Measurements from ENCODE around the gene MTMR12.

Gene MTMR12

DNA sequence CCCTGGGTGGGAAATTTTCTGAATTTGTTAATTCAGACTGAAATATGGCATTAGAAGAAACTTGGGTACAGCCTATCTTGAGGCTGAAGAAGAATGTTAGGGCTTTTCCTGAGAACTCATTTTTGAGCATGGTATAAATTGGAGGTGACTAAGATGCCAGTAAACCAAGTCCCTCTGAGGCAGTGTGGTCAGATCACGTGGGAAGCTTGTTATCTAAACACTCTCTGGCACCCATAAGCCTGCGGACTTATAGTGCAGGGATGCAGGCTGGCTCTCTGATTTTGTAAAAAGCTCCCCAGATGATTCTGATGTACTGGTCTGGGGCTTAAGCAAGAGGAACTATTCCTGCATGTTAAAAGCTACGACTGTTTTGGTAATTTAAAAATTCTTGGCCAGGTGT lies 34.3 kb downstream of the MTMR12 start:
- TF ChIP-seq, protein P1, sequence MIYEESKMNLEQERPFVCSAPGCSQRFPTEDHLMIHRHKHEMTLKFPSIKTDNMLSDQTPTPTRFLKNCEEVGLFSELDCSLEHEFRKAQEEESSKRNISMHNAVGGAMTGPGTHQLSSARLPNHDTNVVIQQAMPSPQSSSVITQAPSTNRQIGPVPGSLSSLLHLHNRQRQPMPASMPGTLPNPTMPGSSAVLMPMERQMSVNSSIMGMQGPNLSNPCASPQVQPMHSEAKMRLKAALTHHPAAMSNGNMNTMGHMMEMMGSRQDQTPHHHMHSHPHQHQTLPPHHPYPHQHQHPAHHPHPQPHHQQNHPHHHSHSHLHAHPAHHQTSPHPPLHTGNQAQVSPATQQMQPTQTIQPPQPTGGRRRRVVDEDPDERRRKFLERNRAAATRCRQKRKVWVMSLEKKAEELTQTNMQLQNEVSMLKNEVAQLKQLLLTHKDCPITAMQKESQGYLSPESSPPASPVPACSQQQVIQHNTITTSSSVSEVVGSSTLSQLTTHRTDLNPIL (CRISPR knock-in tag; IDR thresholded peaks at IDR 0.05; ENCODE audit: low read depth) = no peak
- no peak for TF ChIP-seq SNAI2 (CRISPR knock-in tag; IDR thresholded peaks at IDR 0.05)
- TF ChIP-seq, protein P2, sequence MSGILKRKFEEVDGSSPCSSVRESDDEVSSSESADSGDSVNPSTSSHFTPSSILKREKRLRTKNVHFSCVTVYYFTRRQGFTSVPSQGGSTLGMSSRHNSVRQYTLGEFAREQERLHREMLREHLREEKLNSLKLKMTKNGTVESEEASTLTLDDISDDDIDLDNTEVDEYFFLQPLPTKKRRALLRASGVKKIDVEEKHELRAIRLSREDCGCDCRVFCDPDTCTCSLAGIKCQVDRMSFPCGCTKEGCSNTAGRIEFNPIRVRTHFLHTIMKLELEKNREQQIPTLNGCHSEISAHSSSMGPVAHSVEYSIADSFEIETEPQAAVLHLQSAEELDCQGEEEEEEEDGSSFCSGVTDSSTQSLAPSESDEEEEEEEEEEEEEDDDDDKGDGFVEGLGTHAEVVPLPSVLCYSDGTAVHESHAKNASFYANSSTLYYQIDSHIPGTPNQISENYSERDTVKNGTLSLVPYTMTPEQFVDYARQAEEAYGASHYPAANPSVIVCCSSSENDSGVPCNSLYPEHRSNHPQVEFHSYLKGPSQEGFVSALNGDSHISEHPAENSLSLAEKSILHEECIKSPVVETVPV (CRISPR knock-in tag; IDR thresholded peaks at IDR 0.05) = no peak
- no peak for TF ChIP-seq ZC3H10 (CRISPR knock-in tag; IDR thresholded peaks at IDR 0.05)
- TF ChIP-seq ZFP3 (CRISPR knock-in tag; IDR thresholded peaks at IDR 0.05) = no peak
- no peak for TF ChIP-seq TCF4 (CRISPR knock-in tag; IDR thresholded peaks at IDR 0.05; ENCODE audit: borderline replicate concordance)
- no peak for TF ChIP-seq ARNTL (CRISPR knock-in tag; IDR thresholded peaks at IDR 0.05; ENCODE audit: borderline replicate concordance, low read depth)
- TF ChIP-seq OSR1 (CRISPR knock-in tag; IDR thresholded peaks at IDR 0.05) = no peak
- no peak for TF ChIP-seq PPARA (CRISPR knock-in tag; IDR thresholded peaks at IDR 0.05; ENCODE audit: borderline replicate concordance)
- TF ChIP-seq, protein P3, sequence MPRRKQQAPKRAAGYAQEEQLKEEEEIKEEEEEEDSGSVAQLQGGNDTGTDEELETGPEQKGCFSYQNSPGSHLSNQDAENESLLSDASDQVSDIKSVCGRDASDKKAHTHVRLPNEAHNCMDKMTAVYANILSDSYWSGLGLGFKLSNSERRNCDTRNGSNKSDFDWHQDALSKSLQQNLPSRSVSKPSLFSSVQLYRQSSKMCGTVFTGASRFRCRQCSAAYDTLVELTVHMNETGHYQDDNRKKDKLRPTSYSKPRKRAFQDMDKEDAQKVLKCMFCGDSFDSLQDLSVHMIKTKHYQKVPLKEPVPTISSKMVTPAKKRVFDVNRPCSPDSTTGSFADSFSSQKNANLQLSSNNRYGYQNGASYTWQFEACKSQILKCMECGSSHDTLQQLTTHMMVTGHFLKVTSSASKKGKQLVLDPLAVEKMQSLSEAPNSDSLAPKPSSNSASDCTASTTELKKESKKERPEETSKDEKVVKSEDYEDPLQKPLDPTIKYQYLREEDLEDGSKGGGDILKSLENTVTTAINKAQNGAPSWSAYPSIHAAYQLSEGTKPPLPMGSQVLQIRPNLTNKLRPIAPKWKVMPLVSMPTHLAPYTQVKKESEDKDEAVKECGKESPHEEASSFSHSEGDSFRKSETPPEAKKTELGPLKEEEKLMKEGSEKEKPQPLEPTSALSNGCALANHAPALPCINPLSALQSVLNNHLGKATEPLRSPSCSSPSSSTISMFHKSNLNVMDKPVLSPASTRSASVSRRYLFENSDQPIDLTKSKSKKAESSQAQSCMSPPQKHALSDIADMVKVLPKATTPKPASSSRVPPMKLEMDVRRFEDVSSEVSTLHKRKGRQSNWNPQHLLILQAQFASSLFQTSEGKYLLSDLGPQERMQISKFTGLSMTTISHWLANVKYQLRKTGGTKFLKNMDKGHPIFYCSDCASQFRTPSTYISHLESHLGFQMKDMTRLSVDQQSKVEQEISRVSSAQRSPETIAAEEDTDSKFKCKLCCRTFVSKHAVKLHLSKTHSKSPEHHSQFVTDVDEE (CRISPR knock-in tag; IDR thresholded peaks at IDR 0.05) = no peak
- no peak for TF ChIP-seq CSDC2 (CRISPR knock-in tag; IDR thresholded peaks at IDR 0.05)
- no peak for TF ChIP-seq ZNF565 (CRISPR knock-in tag; conservative IDR thresholded peaks at IDR 0.05; ENCODE audit: low read depth)
- TF ChIP-seq RARB (CRISPR knock-in tag; IDR thresholded peaks at IDR 0.05) = no peak
- no peak for TF ChIP-seq GLIS3 (CRISPR knock-in tag; IDR thresholded peaks at IDR 0.05)
- TF ChIP-seq, protein P4, sequence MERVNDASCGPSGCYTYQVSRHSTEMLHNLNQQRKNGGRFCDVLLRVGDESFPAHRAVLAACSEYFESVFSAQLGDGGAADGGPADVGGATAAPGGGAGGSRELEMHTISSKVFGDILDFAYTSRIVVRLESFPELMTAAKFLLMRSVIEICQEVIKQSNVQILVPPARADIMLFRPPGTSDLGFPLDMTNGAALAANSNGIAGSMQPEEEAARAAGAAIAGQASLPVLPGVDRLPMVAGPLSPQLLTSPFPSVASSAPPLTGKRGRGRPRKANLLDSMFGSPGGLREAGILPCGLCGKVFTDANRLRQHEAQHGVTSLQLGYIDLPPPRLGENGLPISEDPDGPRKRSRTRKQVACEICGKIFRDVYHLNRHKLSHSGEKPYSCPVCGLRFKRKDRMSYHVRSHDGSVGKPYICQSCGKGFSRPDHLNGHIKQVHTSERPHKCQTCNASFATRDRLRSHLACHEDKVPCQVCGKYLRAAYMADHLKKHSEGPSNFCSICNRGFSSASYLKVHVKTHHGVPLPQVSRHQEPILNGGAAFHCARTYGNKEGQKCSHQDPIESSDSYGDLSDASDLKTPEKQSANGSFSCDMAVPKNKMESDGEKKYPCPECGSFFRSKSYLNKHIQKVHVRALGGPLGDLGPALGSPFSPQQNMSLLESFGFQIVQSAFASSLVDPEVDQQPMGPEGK (CRISPR knock-in tag; IDR thresholded peaks at IDR 0.05; ENCODE audit: borderline replicate concordance) = no peak
- no peak for ATAC-seq

DNA sequence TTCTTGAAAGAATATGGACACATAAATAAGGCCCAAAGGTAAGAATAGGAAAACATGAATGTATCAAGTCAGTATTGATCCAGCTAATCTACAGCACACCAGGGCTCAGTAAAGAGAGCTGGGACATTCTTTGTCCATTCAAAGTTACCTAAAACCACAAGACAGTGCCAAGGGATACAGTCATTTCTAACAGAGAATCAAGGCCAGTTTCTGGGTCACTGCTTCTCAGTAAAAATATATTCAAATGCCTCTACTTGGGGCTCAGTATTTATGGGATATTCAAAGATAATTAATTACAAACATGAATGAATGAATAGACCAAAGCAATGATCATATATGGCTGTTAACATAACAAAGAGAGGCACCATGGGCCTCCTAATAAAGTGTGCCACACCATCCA lies 34.9 kb downstream of the MTMR12 start:
- ATAC-seq = no peak
- TF ChIP-seq, protein P2 (CRISPR knock-in tag; IDR thresholded peaks at IDR 0.05) = no peak
- no peak for TF ChIP-seq ZFP30 (CRISPR knock-in tag; IDR thresholded peaks at IDR 0.05)
- TF ChIP-seq, protein P4 (CRISPR knock-in tag; IDR thresholded peaks at IDR 0.05; ENCODE audit: borderline replicate concordance) = no peak

DNA sequence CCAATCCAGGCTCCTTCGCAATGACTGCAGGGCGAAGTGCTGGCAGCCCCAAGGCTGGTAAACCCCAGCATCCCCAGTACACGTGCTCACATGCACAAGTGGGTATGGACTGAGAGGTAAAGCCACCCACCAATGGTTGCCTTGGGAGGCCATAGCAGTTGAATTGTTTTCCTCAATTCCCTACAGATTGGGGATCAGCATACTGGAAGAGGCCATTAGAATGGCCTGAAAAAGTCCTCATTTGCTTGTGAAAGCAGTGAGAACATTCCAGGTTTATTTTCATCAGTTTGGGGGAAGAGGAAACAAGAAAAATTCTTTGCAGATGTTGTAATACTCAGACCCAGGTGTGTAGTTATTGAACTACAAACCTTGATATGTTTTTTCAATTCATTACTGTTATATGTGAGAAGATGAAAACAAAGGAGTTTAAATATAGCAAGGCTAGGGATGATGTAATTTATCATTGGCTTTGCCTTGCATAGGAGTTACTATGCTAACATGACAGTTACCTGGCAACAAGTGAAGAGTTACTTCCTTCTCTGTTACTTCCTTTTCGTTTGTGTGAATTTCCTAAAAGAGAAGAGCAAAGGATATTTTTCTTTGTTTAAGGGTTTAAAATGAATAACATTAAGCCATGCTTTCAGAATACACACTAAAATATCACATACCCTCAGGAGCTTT lies 36.4 kb downstream of the MTMR12 start:
- ATAC-seq = peak; percentile 76

More for the DNA sequence above, 36.4 kb downstream of the MTMR12 start:
- TF ChIP-seq, protein P1 (CRISPR knock-in tag; IDR thresholded peaks at IDR 0.05; ENCODE audit: low read depth) = no peak
- no peak for TF ChIP-seq SNAI2 (CRISPR knock-in tag; IDR thresholded peaks at IDR 0.05)
- TF ChIP-seq OSR1 (CRISPR knock-in tag; IDR thresholded peaks at IDR 0.05) = no peak
- no peak for TF ChIP-seq ZNF70 (CRISPR knock-in tag; IDR thresholded peaks at IDR 0.05)

Data from SK-N-SH treated with all-trans-retinoic acid at 6 μM for 48 hours (cell line).